Panc1 (cell line): ENCODE measurements around the gene SLC66A2.

Experiments
- CTCF ChIP-seq: fragments of 450-650 bp; IDR thresholded peaks from 2 replicates; pipeline ENCODE4 v1.5.1; 2017; ENCODE audit warnings: mild to moderate bottlenecking
- POLR2AphosphoS5 ChIP-seq: IDR thresholded peaks from 2 replicates; pipeline ENCODE4 v1.6.1; 2012; ENCODE audit warnings: mild to moderate bottlenecking, low read depth, low read length, moderate library complexity
- SIN3A ChIP-seq: IDR thresholded peaks from 2 replicates; pipeline ENCODE4 v1.6.1; 2012; ENCODE audit warnings: low read depth, mild to moderate bottlenecking, low read length, moderate library complexity, borderline replicate concordance; ENCODE audit not compliant: insufficient read depth

- TF ChIP-seq POLR2AphosphoS5 (no peak), SIN3A (no peak), CTCF (no peak)
Measured at GRCh38 chr18:79918615-79919011, 32.8 kb downstream of the SLC66A2 start.
